GM21786 (cell line): ENCODE results near the gene BCAS3.
"Not testable (repeated sequence)": the region's sequence is repeated elsewhere in the genome, so short reads cannot be mapped to it uniquely, and the experiment has no call there.

Source experiments
- ATAC-seq: cut with Tn5 transposase; IDR thresholded peaks from one replicate; pipeline ENCODE4 v1.9.1; 2021; ENCODE audit not compliant: unreplicated experiment

The BCAS3 gene

DNA sequence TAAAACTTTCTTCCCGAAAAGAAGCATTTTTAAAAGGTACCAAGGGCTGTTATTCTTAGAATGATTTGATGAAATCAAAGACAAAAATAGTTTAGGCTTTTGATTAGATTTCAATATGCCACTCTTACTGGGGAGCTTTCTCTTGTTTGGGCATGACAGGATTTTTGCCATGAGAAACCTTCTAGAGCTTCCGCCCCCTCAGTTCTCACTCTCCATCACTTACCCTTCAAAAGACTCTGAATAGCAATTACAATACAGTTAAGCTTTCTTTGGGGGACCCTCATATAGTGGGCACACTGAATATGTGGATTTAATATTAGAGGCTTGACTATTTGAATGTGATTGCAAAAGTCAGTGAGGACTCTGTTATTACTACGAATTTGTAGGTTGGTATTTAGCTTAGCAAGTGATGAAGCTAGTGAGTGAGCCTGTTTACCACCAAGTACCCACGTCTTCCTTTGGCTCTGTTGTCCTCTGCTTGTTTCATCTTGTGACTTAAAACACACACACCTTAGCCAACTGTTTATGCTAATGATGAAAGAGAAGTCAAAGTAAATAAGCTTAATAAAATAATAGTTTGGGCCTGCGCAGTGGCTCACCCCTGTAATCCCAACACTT is 563.3 kb downstream of the BCAS3 start:
- ATAC-seq = no peak

DNA sequence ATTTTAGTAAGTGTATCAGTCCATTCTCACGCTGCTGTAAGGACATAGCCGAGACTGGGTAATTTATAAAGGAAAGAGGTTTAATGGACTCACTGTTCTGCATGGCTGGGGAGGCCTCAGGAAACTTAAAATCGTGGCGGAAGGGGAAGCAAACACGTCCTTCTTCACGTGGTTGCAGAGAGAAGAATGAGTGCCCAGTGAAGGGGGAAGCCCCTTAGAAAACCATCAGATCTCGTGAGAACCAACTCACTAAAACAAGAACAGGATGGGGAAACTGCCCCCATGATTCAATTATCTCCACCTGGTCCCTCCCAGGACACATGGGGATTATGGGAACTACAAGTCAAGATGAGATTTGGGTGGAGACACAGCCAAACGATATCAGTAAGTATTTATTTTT is 567.3 kb downstream of the BCAS3 start:
- not testable (repeated sequence) for ATAC-seq

GRCh38 chr17:61245706-61246135 is 568.1 kb downstream of the BCAS3 start:
- no peak for ATAC-seq

- ATAC-seq = no peak
Measured at GRCh38 chr17:61247439-61247838, 569.8 kb downstream of the BCAS3 start.

- ATAC-seq = no peak
Measured at GRCh38 chr17:61248399-61248798, 570.7 kb downstream of the BCAS3 start.

DNA sequence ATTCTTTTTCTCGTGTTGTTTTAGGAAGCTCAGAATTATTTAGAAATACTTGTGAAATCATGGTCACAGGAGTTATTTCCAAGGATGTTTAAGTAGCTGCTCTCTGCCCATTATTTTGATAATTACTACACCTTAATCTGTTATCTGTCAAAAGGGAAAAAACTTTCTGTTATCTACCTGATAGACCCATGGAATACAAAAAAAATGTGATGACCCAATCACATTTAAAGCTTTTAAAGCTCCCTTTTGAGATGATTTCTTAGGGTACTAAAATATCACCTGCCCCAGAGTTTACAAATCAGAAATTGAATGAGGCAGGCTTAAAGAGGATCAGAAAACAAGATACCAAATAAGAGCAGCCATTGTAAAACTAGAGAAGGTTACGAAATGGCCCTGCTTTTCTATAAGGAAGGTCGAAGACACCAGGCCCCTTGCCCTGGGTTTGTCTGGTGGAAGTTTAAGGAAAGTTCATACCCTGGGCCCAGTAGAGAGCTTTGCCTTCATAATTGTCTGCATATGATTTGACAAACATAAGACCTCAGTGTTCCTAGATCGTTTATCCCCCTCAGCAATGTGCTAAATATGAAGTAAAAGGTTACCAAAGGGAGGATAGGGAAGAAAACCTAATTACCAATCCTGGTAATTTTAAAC is 572.1 kb downstream of the BCAS3 start:
- no peak for ATAC-seq

- ATAC-seq = no peak
Measured at GRCh38 chr17:61250335-61250890, 572.8 kb downstream of the BCAS3 start.

DNA sequence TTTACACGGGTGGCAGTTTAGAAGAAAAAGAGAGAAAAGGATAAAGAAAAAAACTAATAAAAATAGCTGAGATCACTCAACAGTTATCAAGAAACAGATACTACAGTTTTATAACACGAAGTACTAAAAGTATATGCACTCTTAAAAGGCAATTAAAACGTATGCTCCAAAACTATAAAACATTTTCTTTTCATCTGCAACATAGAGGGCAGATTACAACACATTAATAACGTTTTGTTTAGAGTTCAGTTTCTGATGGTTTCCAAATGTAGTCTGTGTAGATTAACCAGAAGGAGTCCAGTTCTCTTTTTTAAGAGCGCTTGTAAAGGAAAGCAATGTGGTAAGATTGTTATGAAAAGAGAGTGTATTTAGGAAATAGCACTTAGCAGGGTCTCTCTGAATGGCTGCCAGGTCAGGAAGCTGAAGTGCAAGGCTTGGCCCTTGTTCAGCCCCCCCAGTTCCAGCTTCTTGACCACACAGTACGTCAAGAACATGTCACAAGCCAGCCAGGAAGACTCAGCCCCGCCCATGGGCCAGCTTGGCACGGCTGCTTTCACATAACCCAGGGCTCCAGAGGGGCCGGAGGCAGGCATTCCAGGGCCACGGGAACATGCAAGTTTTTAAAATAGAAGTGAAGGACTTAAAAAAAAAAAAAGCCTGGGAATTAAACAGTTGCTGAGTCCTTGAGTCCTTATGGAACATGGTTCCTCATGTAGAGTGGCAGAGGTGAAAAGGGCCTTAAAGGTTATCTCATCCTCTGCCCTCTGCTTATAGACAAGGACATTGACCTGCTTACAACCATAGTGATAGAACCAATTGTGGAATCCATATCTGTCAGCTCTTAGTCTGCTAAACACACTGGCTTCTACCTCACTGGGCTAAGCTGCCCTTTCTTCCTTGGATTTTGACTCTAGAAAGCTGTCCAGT is 574.6 kb downstream of the BCAS3 start:
- ATAC-seq = no peak

DNA sequence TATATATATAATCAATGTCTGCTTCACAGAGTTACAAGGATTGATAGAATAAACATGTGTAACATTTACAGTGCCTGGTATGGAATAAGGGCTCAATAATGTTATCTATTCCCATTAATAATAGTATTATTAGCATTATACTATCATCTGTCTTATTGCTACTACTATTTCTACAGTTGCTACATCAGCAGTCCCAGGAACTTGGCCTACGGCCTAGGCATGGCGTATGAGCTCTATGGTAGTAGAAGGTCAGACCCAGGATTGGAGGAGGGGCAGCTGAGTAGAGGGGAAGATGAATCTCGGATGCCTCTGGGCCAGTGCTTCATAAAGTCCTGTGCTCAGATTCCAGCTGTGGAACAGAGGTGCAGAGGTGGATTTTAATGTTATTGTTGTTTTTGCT is 575.7 kb downstream of the BCAS3 start:
- ATAC-seq = no peak

DNA sequence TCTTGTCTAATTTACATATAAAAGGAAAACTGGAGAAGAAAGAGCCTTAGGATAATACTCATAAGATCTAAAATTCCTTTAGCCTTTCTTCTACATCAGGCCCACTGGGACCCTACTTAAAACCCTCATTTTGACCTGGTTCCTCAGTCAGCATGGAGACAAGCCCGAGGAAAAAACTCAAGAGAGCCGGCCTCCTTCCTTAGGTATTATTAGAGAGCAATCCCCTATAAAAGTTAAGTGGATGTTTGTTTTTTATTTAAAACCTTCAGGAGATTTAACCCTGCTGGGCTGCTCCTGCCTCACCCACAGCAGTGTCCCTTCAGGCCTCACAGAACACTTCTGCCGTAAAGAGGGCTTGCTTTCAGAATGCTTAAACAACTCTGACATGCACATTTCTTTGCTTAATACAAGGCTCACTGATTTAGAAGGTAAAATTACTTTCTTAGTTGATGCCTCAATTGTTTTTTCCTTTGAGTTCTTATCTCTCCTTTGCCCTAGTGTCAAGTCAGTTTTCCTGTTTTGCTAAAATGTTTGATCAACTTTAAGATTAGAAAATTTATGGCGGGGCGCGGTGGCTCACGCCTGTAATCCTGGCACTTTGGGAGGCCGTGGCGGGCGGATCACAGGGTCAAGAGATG is 576.4 kb downstream of the BCAS3 start:
- no peak for ATAC-seq

DNA sequence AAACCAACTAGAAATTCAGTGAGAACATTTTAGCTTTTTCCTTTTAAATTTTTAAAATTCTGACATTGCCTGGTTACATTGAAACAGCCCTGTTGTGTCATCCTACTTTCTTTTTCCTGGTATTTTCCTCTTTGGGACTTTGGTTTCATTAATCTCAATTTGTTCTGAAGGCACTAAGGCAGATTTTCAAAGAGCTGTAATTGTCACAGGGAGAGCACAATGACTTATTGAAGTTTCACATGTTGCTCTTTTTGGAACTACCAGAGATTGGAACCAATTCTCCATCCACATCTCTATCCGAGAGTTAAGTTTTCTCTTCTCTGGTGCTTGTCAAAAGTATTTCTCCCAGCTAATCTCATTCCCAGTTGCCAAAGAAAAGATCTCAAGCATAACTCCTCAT is 577.3 kb downstream of the BCAS3 start:
- ATAC-seq = no peak

DNA sequence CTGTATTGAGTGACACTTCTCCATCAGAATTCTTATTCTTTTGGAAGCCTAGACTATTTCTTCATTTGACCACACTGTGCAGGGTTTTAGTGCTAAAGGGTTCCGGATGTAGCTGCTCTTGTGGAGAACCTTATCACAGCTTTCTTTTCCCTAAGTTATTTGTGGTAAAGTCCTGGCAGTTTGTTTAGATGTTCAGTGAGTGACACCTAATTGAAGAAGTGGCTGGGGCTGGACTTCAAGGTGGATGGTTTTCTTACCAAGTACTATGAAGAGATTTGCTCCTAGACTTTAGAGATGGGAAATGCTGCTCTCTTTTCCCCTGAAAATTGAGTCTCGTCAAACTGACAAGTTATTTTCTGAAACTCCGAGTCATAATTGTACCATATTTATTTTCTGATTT is 578.0 kb downstream of the BCAS3 start:
- no peak for ATAC-seq

GRCh38 chr17:61259360-61259759 is 581.7 kb downstream of the BCAS3 start:
- no peak for ATAC-seq

DNA sequence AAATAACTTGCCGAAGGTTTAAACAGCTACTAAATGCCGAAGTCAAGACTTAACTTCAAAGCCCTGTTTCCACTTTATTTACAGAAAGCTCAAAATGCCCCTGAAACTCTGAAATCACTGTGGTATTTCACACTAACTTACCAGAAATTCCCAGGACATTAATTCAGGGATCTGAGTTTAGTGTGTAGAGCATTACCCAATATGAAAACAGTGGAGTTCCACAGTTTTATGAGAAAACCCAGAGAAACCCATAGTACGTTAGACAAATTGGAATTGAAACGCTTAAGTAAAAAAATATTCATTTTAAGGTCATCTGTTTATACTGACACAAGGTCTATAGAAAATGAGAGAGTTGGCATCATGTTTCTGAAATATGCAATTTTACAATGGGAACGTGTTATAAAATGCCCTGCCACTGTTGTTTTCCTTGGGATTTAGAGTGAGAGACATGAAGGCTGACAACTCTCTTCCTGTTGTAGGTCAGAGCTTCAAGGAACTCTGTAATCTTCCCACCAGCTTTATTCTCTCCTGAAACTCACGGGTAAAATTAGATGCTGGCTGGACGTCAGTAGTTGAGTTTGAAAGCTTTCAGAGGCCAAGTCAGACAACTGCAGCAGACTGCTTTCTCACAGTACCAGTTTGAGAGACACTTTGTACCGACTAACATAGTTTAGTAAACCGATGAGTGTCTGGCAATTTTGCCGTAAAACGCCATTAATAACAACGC is 582.6 kb downstream of the BCAS3 start:
- no peak for ATAC-seq

- no peak for ATAC-seq
Measured at GRCh38 chr17:61261001-61261637, 583.5 kb downstream of the BCAS3 start.

DNA sequence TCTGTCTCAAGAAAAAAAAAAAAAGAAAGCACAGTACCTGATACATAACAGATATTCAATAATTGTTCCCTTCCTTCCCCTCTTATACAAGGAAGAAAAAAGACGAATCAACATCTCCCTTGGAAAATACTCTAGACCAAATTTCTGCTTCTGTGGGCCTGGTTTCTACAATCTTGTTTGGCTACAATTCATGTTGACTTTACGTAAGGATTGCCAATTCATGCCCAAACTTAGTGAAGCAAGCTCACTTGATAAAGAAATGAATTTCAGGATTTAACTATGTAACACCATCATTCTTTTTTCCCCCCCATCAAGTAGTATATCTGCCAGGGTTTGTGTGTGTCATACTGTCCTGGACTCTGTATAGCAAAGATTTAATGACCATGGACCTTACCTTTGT is 587.7 kb downstream of the BCAS3 start:
- no peak for ATAC-seq

- no peak for ATAC-seq
Measured at GRCh38 chr17:61267847-61268246, 590.2 kb downstream of the BCAS3 start.

DNA sequence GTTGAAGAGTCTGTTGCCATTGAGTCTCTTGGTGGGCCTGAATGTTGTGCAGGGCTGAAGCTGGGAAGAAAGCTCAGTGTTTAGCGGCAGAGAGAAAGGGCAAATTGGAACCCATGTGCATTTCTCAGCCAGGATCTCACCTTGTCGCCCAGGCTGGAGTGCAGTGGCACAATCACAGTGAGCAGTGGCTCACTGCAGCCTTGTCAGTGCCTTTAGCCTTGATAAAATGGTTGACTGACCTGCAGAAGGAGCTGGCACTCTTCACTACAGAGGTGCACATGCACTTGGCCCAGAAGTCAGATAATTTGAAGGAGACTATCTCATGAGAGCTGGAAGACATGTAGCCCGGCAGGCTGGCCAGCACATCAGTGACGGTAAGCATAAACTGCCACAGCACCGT is 597.7 kb downstream of the BCAS3 start:
- no peak for ATAC-seq

- ATAC-seq = no peak
Measured at GRCh38 chr17:61276806-61277205, 599.2 kb downstream of the BCAS3 start.
